WI38 (cell line): ENCODE results near the gene PRAME.

ENCODE experiments used
- H3K4me3 ChIP-seq: 2 replicates; pipeline ENCODE4 v1.5.1; 2011; ENCODE audit warnings: low read depth, mild to moderate bottlenecking, control low read depth, low read length
- TF ChIP-seq, protein P1 (sequence below): IDR thresholded peaks from 2 replicates; pipeline ENCODE4 v1.5.1; 2012; ENCODE audit warnings: low read depth, mild to moderate bottlenecking, control low read depth, low read length

PRAME gene

DNA sequence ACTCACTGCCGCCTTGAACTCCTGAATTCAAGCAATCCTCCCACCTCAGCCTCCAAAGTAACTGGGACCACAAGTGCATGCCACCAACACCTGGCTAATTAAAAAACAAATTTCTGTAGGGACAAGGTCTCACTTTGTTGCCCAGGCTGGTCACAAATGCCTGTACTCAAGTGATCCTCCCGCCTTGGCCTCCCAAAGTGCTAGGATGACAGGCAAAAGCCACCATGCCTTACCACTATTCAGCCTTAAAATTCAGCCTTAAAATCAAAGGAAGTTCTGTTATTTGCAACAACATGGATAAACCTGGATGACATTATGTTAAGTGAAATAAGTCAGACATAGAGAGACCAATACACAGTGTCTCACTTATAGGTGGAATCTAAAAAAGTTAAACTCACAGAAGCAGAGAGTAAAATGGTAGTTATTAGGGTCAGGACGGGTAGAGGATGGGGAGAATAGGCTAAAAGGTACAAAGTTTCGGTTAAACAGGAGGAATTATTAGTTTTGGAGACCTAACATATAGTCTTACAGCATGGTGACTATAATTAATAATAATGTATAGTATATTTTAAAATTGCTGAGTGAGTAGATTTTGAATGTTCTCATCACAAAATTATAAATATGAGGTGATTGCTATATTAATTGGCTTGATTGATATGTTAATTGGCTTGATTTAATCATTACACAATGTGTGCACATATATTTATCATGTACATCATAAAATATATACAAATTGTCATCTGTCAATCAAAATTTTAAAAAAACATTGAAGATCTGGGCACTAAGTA lies 32.7 kb downstream of the PRAME start:
- TF ChIP-seq, protein P1, sequence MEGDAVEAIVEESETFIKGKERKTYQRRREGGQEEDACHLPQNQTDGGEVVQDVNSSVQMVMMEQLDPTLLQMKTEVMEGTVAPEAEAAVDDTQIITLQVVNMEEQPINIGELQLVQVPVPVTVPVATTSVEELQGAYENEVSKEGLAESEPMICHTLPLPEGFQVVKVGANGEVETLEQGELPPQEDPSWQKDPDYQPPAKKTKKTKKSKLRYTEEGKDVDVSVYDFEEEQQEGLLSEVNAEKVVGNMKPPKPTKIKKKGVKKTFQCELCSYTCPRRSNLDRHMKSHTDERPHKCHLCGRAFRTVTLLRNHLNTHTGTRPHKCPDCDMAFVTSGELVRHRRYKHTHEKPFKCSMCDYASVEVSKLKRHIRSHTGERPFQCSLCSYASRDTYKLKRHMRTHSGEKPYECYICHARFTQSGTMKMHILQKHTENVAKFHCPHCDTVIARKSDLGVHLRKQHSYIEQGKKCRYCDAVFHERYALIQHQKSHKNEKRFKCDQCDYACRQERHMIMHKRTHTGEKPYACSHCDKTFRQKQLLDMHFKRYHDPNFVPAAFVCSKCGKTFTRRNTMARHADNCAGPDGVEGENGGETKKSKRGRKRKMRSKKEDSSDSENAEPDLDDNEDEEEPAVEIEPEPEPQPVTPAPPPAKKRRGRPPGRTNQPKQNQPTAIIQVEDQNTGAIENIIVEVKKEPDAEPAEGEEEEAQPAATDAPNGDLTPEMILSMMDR: no peak
- no peak overlapping the region for H3K4me3 ChIP-seq

DNA sequence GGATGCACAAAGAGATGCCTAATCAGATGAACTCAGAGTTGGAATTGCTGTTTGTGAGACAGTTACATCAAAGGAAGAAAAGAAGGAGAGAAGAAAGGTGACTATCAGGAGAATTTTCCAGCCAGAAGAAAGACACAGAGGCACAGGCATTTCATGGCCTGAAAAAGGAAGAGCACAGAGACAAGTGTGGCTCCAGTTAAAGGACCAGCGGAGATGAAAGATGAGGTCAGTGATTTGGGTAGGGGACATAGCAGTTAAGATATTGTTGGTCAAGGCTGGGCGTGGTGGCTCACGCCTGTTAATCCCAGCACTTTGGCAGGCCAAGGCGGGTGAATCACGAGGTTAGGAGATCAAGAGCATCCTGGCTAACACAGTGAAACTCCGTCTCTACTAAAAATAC lies 35.6 kb downstream of the PRAME start:
- TF ChIP-seq, protein P1: no peak

DNA sequence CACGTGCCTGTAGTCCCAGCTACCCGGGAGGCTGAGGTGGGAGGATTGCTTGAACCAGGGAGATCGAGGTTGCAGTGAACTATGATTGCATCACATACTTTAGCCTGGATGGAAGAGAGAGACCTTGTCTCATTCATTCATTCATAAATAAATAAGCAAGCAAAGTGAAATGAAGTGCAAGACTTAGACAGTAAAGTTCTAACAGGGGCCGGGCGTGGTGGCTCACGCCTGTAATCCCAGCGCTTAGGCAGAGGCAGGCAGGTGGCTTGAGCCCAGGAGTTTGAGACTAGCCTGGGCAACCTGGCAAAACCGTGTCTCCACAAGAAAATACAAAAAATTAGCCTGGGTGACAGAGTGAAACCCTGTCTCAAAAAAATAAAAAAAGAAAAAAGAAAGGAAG lies 37.4 kb downstream of the PRAME start:
- TF ChIP-seq, protein P1: no peak
- no peak overlapping the region for H3K4me3 ChIP-seq

More for the DNA sequence above, 35.6 kb downstream of the PRAME start:
- no peak overlapping the region for H3K4me3 ChIP-seq

DNA sequence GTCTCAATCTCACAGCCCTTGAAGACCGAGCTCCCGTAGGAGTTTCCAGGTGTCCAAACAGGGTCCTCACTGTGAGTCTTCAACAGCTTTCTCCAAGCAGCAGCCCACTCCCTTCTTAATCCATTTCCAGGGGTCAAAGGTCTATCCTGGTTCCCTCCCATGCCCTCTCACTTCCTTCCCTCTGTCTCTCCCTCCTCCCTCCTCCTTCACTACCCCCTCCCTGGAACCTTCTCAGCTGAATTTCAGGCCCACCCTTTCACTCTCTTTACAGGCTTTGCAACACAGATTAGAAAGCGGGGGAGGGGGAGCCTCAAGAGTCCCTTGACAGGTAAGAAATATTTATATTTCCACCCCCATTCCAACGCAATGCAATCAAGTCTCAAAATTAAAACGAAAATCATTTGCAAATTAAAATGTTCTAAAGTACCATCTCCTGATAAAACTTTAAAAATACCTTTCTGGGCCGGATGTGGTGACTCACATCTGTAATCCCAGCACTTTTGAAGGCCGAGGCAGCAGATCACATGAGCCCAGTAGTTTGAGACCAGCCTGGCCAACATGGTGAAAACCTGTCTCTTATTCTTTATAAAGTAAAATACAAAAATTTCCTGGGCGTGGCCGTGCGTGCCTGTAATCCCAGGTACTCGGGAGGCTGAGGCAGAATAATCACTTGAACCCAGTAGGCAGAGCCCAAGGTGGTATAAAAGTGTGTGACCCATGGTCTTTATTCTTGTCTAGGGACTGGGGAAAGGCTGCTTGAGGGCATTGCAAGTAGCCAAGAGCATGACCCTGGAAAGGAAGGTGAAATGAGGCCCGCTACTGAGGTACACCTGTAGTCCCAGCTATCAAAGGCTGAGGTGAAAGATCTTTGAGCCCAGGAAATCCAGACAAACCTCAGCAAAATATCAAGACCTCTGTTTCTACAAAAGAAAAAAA lies 38.1 kb downstream of the PRAME start:
- TF ChIP-seq, protein P1: no peak
- no peak overlapping the region for H3K4me3 ChIP-seq

DNA sequence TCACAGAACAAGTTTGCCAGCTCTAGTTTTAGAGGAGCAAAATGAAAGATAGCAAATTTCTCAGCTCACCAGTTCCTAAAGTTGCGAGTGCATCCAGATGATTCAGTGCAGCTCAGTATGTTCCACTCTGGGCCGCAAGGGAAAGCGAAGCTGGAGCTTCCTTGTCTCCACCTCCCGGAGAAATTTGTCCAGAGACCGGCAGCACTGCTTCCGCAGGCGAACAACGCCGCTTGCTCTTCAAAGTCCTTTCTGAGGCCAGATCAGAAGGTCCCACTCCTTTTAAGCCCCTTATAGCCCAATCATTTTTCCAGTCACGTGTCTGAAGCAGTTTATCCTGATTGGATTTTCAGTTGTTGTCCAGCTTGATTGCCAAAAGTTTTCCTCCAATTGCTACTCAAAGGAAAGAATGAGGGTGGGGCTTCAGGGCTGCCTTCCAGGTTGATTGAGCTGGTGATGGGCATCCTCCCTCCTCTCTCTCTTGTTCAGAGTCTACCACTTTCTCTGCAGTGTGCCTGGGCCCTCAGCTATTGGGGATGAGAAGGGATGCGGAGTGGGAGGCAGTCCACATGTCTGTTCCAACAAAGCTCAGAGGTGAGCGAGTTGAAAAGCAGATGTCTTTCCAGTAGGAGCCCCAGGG lies 38.9 kb downstream of the PRAME start, which contains the start of gene ZNF280A:
Gene ZNF280A (minus strand): TSS at position 251 of the 637 bp plus-strand sequence. CDS start 4,640 bp downstream, outside the sequence.
- TF ChIP-seq, protein P1: no peak
- no peak within 1 kb of the TSS for H3K4me3 ChIP-seq

DNA sequence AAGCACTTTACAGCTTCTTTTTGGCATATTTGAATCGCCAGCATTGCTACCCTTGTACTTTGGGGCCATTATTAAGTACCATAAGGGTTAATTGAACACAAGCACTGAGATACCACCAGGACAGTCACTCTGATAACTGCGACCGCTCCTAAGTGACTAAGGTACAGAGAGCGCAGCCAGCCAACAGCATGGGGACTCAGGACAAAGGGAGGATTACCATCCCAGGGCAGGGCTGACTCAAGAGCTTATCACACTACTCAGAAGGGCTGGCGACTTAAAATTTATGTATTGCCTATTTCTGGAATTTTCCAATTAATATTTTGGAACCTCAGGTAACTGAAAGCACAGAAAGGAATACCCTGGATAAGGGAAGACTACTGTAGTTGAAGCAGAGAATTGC lies 39.5 kb downstream of the PRAME start:
- no peak overlapping the region for H3K4me3 ChIP-seq
- TF ChIP-seq, protein P1: no peak
